Endometrial microvascular endothelial cells (primary cell): Measurements from ENCODE around the gene MACROD1. TPM values are rescaled to one million over a fixed set of nuclear protein-coding genes. Genes with fewer than 3 reads are reported as not detected.

Experiments
- in situ Hi-C: cut with HindIII; loops from 2 replicates; pipeline ENCODE4 v1.10.0; 2017; ENCODE audit warnings: low sequenced_read_pairs, low pct_unique_long_range_greater_than_20kb; ENCODE audit errors: inconsistent ontology term
- total RNA-seq: library from RNA; depleted of rRNA; stranded (reverse); fragments of >200 nt; gene quantifications from one replicate; pipeline ENCODE4 v1.2.3, GENCODE V29; 2015; ENCODE audit errors: inconsistent ontology term

The MACROD1 gene
- total RNA-seq, 1 donor from 2014 or later, result 16.0 TPM

- in situ Hi-C loops, result no loop called here
Measured at GRCh38 chr11:64157631-64158394, 8.1 kb downstream of the MACROD1 start.

- in situ Hi-C loops, result no loop called here
Measured at GRCh38 chr11:64156235-64157011, 9.5 kb downstream of the MACROD1 start.

GRCh38 chr11:64153812-64154211 lies 12.1 kb downstream of the MACROD1 start:
- in situ Hi-C loops, result no loop called here

- in situ Hi-C loops, result no loop called here
Measured at GRCh38 chr11:64152841-64153691, 12.8 kb downstream of the MACROD1 start.

- in situ Hi-C loops, result no loop called here
Measured at GRCh38 chr11:64151337-64151736, 14.6 kb downstream of the MACROD1 start.

GRCh38 chr11:64150481-64151239 lies 15.3 kb downstream of the MACROD1 start:
- in situ Hi-C loops, result no loop called here

- in situ Hi-C loops, result no loop called here
Measured at GRCh38 chr11:64150051-64150450, 15.9 kb downstream of the MACROD1 start.

GRCh38 chr11:64148917-64149617 lies 16.8 kb downstream of the MACROD1 start:
- in situ Hi-C loops, result no loop called here

GRCh38 chr11:64148226-64148916 lies 17.5 kb downstream of the MACROD1 start:
- in situ Hi-C loops, result no loop called here

- in situ Hi-C loops, result no loop called here
Measured at GRCh38 chr11:64146036-64146955, 19.6 kb downstream of the MACROD1 start.

GRCh38 chr11:64144587-64145472 lies 21.1 kb downstream of the MACROD1 start:
- in situ Hi-C loops, result no loop called here

GRCh38 chr11:64141081-64141783 lies 24.7 kb downstream of the MACROD1 start:
- in situ Hi-C loops, result no loop called here

- in situ Hi-C loops, result no loop called here
Measured at GRCh38 chr11:64140082-64140481, 25.8 kb downstream of the MACROD1 start.

GRCh38 chr11:64139049-64139448 lies 26.9 kb downstream of the MACROD1 start:
- in situ Hi-C loops, result loop anchor here (10.0 kb wide), 1 partner anchor 134 kb away; no protein-coding TSS in a partner anchor

GRCh38 chr11:64138398-64138797 lies 27.5 kb downstream of the MACROD1 start:
- in situ Hi-C loops, result loop anchor here (10.0 kb wide), 1 partner anchor 134 kb away; no protein-coding TSS in a partner anchor
